PC-3 (cell line): Measurements from ENCODE around the gene APOL2. TPM values are rescaled to one million over a fixed set of nuclear protein-coding genes. Genes with fewer than 3 reads are reported as not detected.
"Not testable (repeated sequence)": the region's sequence is repeated elsewhere in the genome, so short reads cannot be mapped to it uniquely, and the experiment has no call there.

ENCODE experiments used
- ATAC-seq: fragments of 200-7000 bp; cut with Tn5 transposase; 2 replicates; pipeline ENCODE4 v1.9.1; 2020; ENCODE audit warnings: mild to moderate bottlenecking, moderate library complexity
- BruUV-seq: library from RNA; stranded (reverse); fragments of 400-500 nt; replicated peaks from 2 replicates; lab custom pipeline; 2021; lab: Mats Ljungman, UMichigan
- CTCF ChIA-PET: fragments of 300-600 bp; sonication (Branson Sonifier 250); formaldehyde crosslinking; loops from one replicate; lab custom pipeline; 2022; ENCODE audit warnings: antibody characterized with exemption; lab: Charles Lee
- POLR2A ChIA-PET: fragments of 300-600 bp; sonication (Branson Sonifier 250); formaldehyde crosslinking; loops from one replicate; lab custom pipeline; 2022; ENCODE audit warnings: antibody characterized with exemption; ENCODE audit not compliant: unreplicated experiment; lab: Charles Lee
- DNase-seq: peaks from one replicate; pipeline ENCODE4 v3.0.0-alpha.2; 2015
- H2AFZ ChIP-seq: fragments of 300-600 bp; sonication (generic); 2 replicates; pipeline ENCODE4 v1.6.0; 2016; ENCODE audit warnings: antibody characterized with exemption, low read length
- H3F3A ChIP-seq: fragments of 300-600 bp; sonication (generic); one replicate; pipeline ENCODE4 v1.6.0; 2017; ENCODE audit warnings: antibody characterized with exemption, low read length, control low read depth, mild to moderate bottlenecking; ENCODE audit not compliant: unreplicated experiment
- H3K27ac ChIP-seq: fragments of 300-600 bp; sonication (generic); 2 replicates; pipeline ENCODE4 v1.5.1; 2016; ENCODE audit warnings: mild to moderate bottlenecking, low read length
- H3K27me3 ChIP-seq: fragments of 300-600 bp; sonication (generic); 2 replicates; pipeline ENCODE4 v1.6.1; 2016; ENCODE audit warnings: low read length, mixed read lengths
- H3K36me3 ChIP-seq: fragments of 300-600 bp; sonication (generic); 2 replicates; pipeline ENCODE4 v1.6.1; 2016; ENCODE audit warnings: low read depth, mixed run types, low read length, mixed read lengths
- H3K4me1 ChIP-seq: fragments of 300-600 bp; sonication (generic); 2 replicates; pipeline ENCODE4 v1.5.1; 2016; ENCODE audit warnings: low read length; ENCODE audit not compliant: insufficient read depth
- H3K4me2 ChIP-seq: fragments of 300-600 bp; sonication (generic); 2 replicates; pipeline ENCODE4 v1.6.0; 2016; ENCODE audit warnings: low read length
- H3K4me3 ChIP-seq: fragments of 300-600 bp; sonication (generic); 2 replicates; pipeline ENCODE4 v1.5.1; 2016; ENCODE audit warnings: mild to moderate bottlenecking, low read length, mixed read lengths
- H3K79me2 ChIP-seq: fragments of 300-600 bp; sonication (generic); 2 replicates; pipeline ENCODE4 v1.6.1; 2017; ENCODE audit warnings: low read length, mixed read lengths
- H3K9ac ChIP-seq: fragments of 300-600 bp; sonication (generic); 2 replicates; pipeline ENCODE4 v1.6.0; 2016; ENCODE audit warnings: mild to moderate bottlenecking, low read length
- H3K9me2 ChIP-seq: fragments of 300-600 bp; sonication (generic); replicated peaks from 2 replicates; pipeline ENCODE4 v1.6.1; 2016; ENCODE audit warnings: mixed run types, low read length, mixed read lengths
- H3K9me3 ChIP-seq: fragments of 300-600 bp; sonication (generic); 2 replicates; pipeline ENCODE4 v1.6.1; 2016; ENCODE audit warnings: low read length, mixed read lengths
- H4K20me1 ChIP-seq: fragments of 300-600 bp; sonication (generic); 2 replicates; pipeline ENCODE4 v1.6.1; 2016; ENCODE audit warnings: low read length, mixed read lengths
- EZH2 ChIP-seq: fragments of 300-600 bp; sonication (generic); IDR thresholded peaks from one replicate; pipeline ENCODE4 v1.6.1; 2017; ENCODE audit warnings: antibody characterized with exemption, mild to moderate bottlenecking, low read length; ENCODE audit not compliant: unreplicated experiment
- EZH2phosphoT487 ChIP-seq: fragments of 300-600 bp; sonication (generic); IDR thresholded peaks from 2 replicates; pipeline ENCODE4 v1.6.1; 2018; ENCODE audit warnings: mild to moderate bottlenecking, antibody characterized with exemption, low read length, borderline replicate concordance
- intact Hi-C: fragments of 100-400 bp; cut with micrococcal nuclease; formaldehyde crosslinking; loops from 2 replicates; pipeline ENCODE4 v1.9.0; 2023
- total RNA-seq: library from RNA; depleted of rRNA; stranded (reverse); fragments of >200 nt; gene quantifications from 2 replicates; pipeline ENCODE4 v1.2.3, GENCODE V29; 2014
- TF ChIP-seq, protein P1 (sequence below): fragments of 300-600 bp; sonication (generic); conservative IDR thresholded peaks from 2 replicates; pipeline ENCODE4 v1.5.1; 2017; ENCODE audit warnings: antibody characterized with exemption, low read depth, mild to moderate bottlenecking, low read length

The APOL2 gene
- total RNA-seq, 1 experiment from 2014 or later, result 9.7 TPM

DNA sequence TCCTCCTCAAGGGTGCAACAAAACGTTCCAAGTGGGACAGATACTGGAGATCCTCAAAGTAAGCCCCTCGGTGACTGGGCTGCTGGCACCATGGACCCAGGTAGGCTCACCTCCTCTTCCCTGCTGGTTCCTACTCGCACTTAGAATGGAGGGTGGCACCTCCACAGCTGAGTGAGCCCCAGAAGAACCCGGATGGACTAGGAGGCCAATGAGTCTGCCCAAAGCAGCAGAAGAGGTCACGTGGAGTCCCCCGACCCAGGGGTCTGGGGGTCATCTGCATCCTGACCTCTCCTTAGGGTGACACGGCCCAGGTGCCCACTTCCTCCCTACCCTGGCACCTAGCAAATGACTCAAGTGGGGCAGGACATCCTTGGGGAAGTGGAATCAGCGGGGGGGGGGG lies 18.0 kb upstream of the APOL2 start:
- Histone ChIP-seq H3K79me2 (no peaks in the 10 kb centered on the region), H3K36me3 (no peaks in the 10 kb centered on the region), H3K27me3 (no peaks in the 10 kb centered on the region), H3K9me2 (no peaks in the 10 kb centered on the region), H3K27ac (no peak overlapping the region), H3K4me2 (no peak overlapping the region), H2AFZ (no peak overlapping the region), H3K4me1 (no peaks in the 10 kb centered on the region), H3F3A (no peaks in the 10 kb centered on the region), H3K9me3 (no peaks in the 10 kb centered on the region), H3K9ac (no peak overlapping the region), H3K4me3 (no peak overlapping the region), H4K20me1 (no peaks in the 10 kb centered on the region)
- intact Hi-C loops, result no loop called here
- ChIA-PET CTCF (no interaction called here), POLR2A (no interaction called here)
- BruUV-seq, result no TSS peak
- no peak for ATAC-seq
- no peak for TF ChIP-seq EZH2
- no peak for TF ChIP-seq EZH2phosphoT487
- TF ChIP-seq, protein P1, sequence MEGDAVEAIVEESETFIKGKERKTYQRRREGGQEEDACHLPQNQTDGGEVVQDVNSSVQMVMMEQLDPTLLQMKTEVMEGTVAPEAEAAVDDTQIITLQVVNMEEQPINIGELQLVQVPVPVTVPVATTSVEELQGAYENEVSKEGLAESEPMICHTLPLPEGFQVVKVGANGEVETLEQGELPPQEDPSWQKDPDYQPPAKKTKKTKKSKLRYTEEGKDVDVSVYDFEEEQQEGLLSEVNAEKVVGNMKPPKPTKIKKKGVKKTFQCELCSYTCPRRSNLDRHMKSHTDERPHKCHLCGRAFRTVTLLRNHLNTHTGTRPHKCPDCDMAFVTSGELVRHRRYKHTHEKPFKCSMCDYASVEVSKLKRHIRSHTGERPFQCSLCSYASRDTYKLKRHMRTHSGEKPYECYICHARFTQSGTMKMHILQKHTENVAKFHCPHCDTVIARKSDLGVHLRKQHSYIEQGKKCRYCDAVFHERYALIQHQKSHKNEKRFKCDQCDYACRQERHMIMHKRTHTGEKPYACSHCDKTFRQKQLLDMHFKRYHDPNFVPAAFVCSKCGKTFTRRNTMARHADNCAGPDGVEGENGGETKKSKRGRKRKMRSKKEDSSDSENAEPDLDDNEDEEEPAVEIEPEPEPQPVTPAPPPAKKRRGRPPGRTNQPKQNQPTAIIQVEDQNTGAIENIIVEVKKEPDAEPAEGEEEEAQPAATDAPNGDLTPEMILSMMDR, result no peak
- DNase-seq, result no peak

DNA sequence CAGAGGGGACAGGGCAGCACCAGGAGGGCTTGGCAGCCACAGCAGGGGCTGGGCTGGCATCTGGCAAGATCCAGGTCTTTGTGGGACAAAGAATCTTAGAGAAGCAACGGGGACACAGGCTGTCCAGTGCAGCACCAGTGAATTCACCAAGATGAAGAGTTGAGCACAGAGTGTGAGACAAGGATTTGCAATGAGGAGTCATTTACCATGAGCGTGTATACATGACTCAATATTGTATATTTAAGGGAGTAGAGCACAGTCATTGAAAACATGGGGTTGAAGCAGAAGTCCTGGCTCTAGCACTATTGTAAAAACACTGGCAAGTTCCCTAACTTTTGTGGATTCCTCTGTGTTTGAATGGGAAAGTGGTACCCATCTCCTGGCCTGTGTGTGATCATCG lies 17.2 kb upstream of the APOL2 start:
- DNase-seq, result no peak
- Histone ChIP-seq H3K79me2 (no peaks in the 10 kb centered on the region), H3F3A (no peaks in the 10 kb centered on the region), H3K36me3 (no peaks in the 10 kb centered on the region), H3K9me2 (no peaks in the 10 kb centered on the region), H3K4me3 (no peak overlapping the region), H3K27ac (no peak overlapping the region), H3K4me1 (no peaks in the 10 kb centered on the region), H3K9ac (no peak overlapping the region), H3K9me3 (no peaks in the 10 kb centered on the region), H2AFZ (no peak overlapping the region), H3K4me2 (no peak overlapping the region), H4K20me1 (no peaks in the 10 kb centered on the region), H3K27me3 (no peaks in the 10 kb centered on the region)
- POLR2A ChIA-PET, result no interaction called here
- intact Hi-C loops, result no loop called here
- TF ChIP-seq EZH2phosphoT487, result no peak
- TF ChIP-seq, protein P1, result no peak
- TF ChIP-seq EZH2, result no peak
- no peak for ATAC-seq
- BruUV-seq, result no TSS peak
- CTCF ChIA-PET, result no interaction called here

DNA sequence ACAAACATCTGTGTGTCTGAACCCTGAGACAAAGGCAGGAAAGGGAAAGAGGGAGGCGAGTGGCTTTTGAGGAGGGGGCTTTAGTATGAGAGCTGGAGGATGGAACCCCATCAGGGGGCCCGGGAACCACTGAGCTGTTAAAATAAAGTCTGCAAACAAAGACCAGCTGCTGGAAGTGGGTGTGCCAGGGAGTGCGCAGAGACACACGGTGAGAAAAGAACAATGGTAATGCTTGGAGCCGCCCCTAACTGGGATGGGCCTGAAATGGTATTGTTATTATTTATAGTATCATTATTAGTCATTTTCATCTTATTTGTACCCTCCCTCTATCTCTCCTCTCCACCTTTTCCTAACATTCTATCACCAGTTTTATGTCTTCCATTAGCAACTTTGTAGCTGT lies 16.2 kb upstream of the APOL2 start:
- H2AFZ ChIP-seq, POLR2A ChIA-PET, H3K27me3 ChIP-seq, H3K4me1 ChIP-seq, BruUV-seq, intact Hi-C loops, H4K20me1 ChIP-seq, H3F3A ChIP-seq, H3K9me3 ChIP-seq, ATAC-seq, H3K9me2 ChIP-seq, H3K79me2 ChIP-seq, DNase-seq, H3K9ac ChIP-seq, H3K4me2 ChIP-seq, H3K27ac ChIP-seq, CTCF ChIA-PET, H3K4me3 ChIP-seq, H3K36me3 ChIP-seq: not testable (repeated sequence)
